GM12878 (cell line): Measurements from ENCODE around the gene NTMT2. TPM values are rescaled to one million over a fixed set of nuclear protein-coding genes. Genes with fewer than 3 reads are reported as not detected.

Experiments
- ATAC-seq: fragments of 200-7000 bp; cut with Tn5 transposase; 3 replicates; pipeline ENCODE4 v1.9.1; 2020; ENCODE audit warnings: mild to moderate bottlenecking, moderate library complexity
- BruUV-seq: library from RNA; stranded (reverse); fragments of 400-500 nt; replicated peaks from 2 replicates; lab custom pipeline; 2021; lab: Mats Ljungman, UMichigan
- CTCF ChIA-PET: fragments of 300-600 bp; sonication (Branson Sonifier 250); formaldehyde crosslinking; extraction: SDS; loops from one replicate; lab custom pipeline; 2021; ENCODE audit warnings: inconsistent platforms; lab: Yijun Ruan, JAX
- POLR2A ChIA-PET: fragments of 350-600 bp; formaldehyde crosslinking; extraction: SDS; loops from one replicate; lab custom pipeline; 2021; ENCODE audit warnings: inconsistent platforms; lab: Charles Lee
- RAD21 ChIA-PET: fragments of 300-600 bp; sonication (Branson Sonifier 250); formaldehyde crosslinking; loops from one replicate; lab custom pipeline; 2023; ENCODE audit warnings: antibody characterized with exemption; ENCODE audit not compliant: unreplicated experiment; lab: Charles Lee
- SMC1A ChIA-PET: fragments of 300-600 bp; sonication (Branson Sonifier 250); formaldehyde crosslinking; loops from one replicate; lab custom pipeline; 2023; ENCODE audit not compliant: unreplicated experiment, uncharacterized antibody; lab: Charles Lee
- DNase-seq: peaks from one replicate; pipeline ENCODE4 v3.0.0-alpha.2; 2011; ENCODE audit warnings: low read depth, low spot score
- FAIRE-seq: peaks from 3 replicates; lab custom pipeline; 2011; peaks lifted over from hg19 to GRCh38; lab: Jason Lieb, UNC
- H2AFZ ChIP-seq: 2 replicates; pipeline ENCODE4 v1.6.0; 2011; ENCODE audit warnings: low read depth, low read length, control low read depth; ENCODE audit not compliant: control insufficient read depth
- H3K27ac ChIP-seq: 2 replicates; pipeline ENCODE4 v1.5.1; 2011; ENCODE audit warnings: control low read depth; ENCODE audit not compliant: control insufficient read depth, insufficient read depth
- H3K27me3 ChIP-seq, 2 experiments: replicated peaks in 1 of 2; 2 replicates each; pipeline versions ENCODE4 v1.6.0 to v1.6.1; 2011; ENCODE audit warnings: low read length in 1 of 2; ENCODE audit not compliant: control insufficient read depth in 2 of 2, insufficient read depth in 2 of 2
- H3K36me3 ChIP-seq, 2 experiments: 2 replicates each; pipeline ENCODE4 v1.5.1; 2011; ENCODE audit warnings: low read length in 1 of 2; ENCODE audit not compliant: control insufficient read depth in 2 of 2, insufficient read depth in 2 of 2
- H3K4me1 ChIP-seq: 2 replicates; pipeline ENCODE4 v1.6.1; 2011; ENCODE audit warnings: mild to moderate bottlenecking, low read length, moderate library complexity, mixed read lengths; ENCODE audit not compliant: control insufficient read depth, insufficient read depth
- H3K4me2 ChIP-seq: 2 replicates; pipeline ENCODE4 v1.6.0; 2011; ENCODE audit warnings: control low read depth; ENCODE audit not compliant: control insufficient read depth, insufficient read depth
- H3K4me3 ChIP-seq: fragments of 200-600 bp; sonication (generic); 2 replicates; pipeline ENCODE4 v1.5.1; 2016
- H3K79me2 ChIP-seq: 2 replicates; pipeline ENCODE4 v1.6.0; 2011; ENCODE audit warnings: low read length; ENCODE audit not compliant: control insufficient read depth, insufficient read depth
- H3K9ac ChIP-seq: 2 replicates; pipeline ENCODE4 v1.8.0; 2011; ENCODE audit warnings: low read length, control low read depth, mixed read lengths; ENCODE audit not compliant: control insufficient read depth, insufficient read depth
- H3K9me3 ChIP-seq: replicated peaks from 3 replicates; pipeline ENCODE4 v1.5.1; 2011; ENCODE audit warnings: mild to moderate bottlenecking, low read length; ENCODE audit not compliant: control insufficient read depth, insufficient read depth
- H4K20me1 ChIP-seq: 2 replicates; pipeline ENCODE4 v1.6.0; 2011; ENCODE audit not compliant: control insufficient read depth, insufficient read depth
- CTCF ChIP-seq, 3 experiments: IDR thresholded peaks in 2 of 3; conservative IDR thresholded peaks in 1 of 3; 2 replicates each; pipeline ENCODE4 v1.5.1; 2011; ENCODE audit warnings: low read depth in 3 of 3, low read length in 3 of 3, mild to moderate bottlenecking in 3 of 3, control low read depth in 2 of 3, moderate library complexity in 2 of 3, inconsistent platforms in 1 of 3, mixed read lengths in 1 of 3; ENCODE audit not compliant: control insufficient read depth in 2 of 3, insufficient read depth in 1 of 3; ENCODE audit errors: extremely low read depth in 1 of 3
- POLR2AphosphoS2 ChIP-seq: IDR thresholded peaks from 2 replicates; pipeline ENCODE4 v1.6.1; 2011; ENCODE audit warnings: low read depth, mild to moderate bottlenecking, low read length, improper control_type of control experiment, moderate library complexity
- SREBF2 ChIP-seq: IDR thresholded peaks from 2 replicates; pipeline ENCODE4 v1.6.1; 2012; ENCODE audit warnings: mild to moderate bottlenecking, low read length
- ZBTB11 ChIP-seq: fragments of 450-650 bp; formaldehyde crosslinking; IDR thresholded peaks from 2 replicates; pipeline ENCODE4 v1.5.0; 2022; ENCODE audit warnings: mild to moderate bottlenecking, missing genetic modification characterization
- ZNF274 ChIP-seq: IDR thresholded peaks from one replicate; pipeline ENCODE4 v1.8.0; 2011; ENCODE audit not compliant: insufficient read length, insufficient read depth
- ZNF384 ChIP-seq: IDR thresholded peaks from 2 replicates; pipeline ENCODE4 v1.6.1; 2012; ENCODE audit warnings: low read depth, mild to moderate bottlenecking, low read length, improper control_type of control experiment, borderline replicate concordance
- ZNF592 ChIP-seq: fragments of 450-650 bp; IDR thresholded peaks from 2 replicates; pipeline ENCODE4 v1.6.1; 2017; ENCODE audit warnings: mild to moderate bottlenecking, moderate library complexity
- WGBS: methylation state at CpG from one replicate; pipeline ENCODE4 v1.1.6; 2016; ENCODE audit warnings: low lambda C conversion rate; ENCODE audit not compliant: insufficient replicate concordance, insufficient coverage; ENCODE audit errors: missing lambda C conversion rate; 5-methylcytosine and 5-hydroxymethylcytosine counted together
- in situ Hi-C: fragments of 300-500 bp; cut with MboI; formaldehyde crosslinking; loops from 9 replicates; pipeline ENCODE4 v1.14.3; 2018; ENCODE audit warnings: mixed read lengths
- intact Hi-C: fragments of 100-400 bp; cut with micrococcal nuclease; formaldehyde crosslinking; loops from one replicate; pipeline ENCODE4 v1.14.2; 2022; ENCODE audit not compliant: unreplicated experiment
- polyA plus RNA-seq, 11 experiments: library from polyadenylated mRNA; depleted of rRNA in 4 of 11; unstranded in 6 of 11; stranded (reverse) in 5 of 11; fragments of >200 nt; fragmentation: Nextera tagmentation in 4 of 11; fragmentation: Illumina TruSeq in 1 of 11; extraction: Ambion mirVana in 4 of 11; extraction: Trizol in 1 of 11; gene quantifications; 1 replicate in 1 of 11; 2 replicates in 10 of 11; pipeline versions ENCODE4 v1.2.1 to v1.2.3, GENCODE V29; 2011 to 2016; ENCODE audit warnings: inconsistent platforms in 2 of 11, missing spikeins in 2 of 11, low read depth in 1 of 11
- total RNA-seq, 4 experiments: library from RNA; depleted of rRNA in 3 of 4; stranded (reverse); fragments of >200 nt in 3 of 4; fragmentation: Illumina TruSeq in 1 of 4; extraction: Trizol in 1 of 4; gene quantifications; 2 replicates each; pipeline versions ENCODE4 v1.2.1 to v1.2.3, GENCODE V29; 2013 to 2021

NTMT2 gene
- total and polyA plus RNA-seq, 10 of the 15 experiments (the other 5 are each of a cell fraction or from before 2014, with no cell fraction given) = not detected

- ATAC-seq = no peak
- no peaks in the 10 kb centered on the region for H3K79me2 ChIP-seq
- no peak for DNase-seq
- 33% methylated on average over 4 of the region's 4 CpGs for WGBS
- ChIA-PET CTCF (no interaction called here), POLR2A (interaction anchor here (0.5 kb wide), 1 partner anchor 415 kb away, joined by 3 read pairs; no protein-coding TSS in a partner anchor), SMC1A (interaction anchor here (1.0 to 1.3 kb wide), 4 partner anchors 12 to 94 kb away, joined by 3 read pairs; partner anchors contain the start of gene NTMT2), RAD21 (interaction anchor here (0.9 to 1.3 kb wide), 2 partner anchors 9 to 75 kb away, joined by 3 read pairs; no protein-coding TSS in a partner anchor)
- no peak overlapping the region for H2AFZ ChIP-seq
- BruUV-seq = no TSS peak
- TF ChIP-seq ZNF592 (no peak), CTCF (IDR thresholded peaks at IDR 0.05 in 2 of 3, conservative IDR thresholded peaks at IDR 0.05 in 1 of 3; ENCODE audit: control insufficient read depth in 2 of 3, extremely low read depth in 1 of 3, insufficient read depth in 1 of 3, low read depth in 3 of 3, low read length in 3 of 3) (no peak), ZNF384 (no peak), ZBTB11 (CRISPR knock-in tag) (no peak), SREBF2 (no peak), ZNF274 (no peak), POLR2AphosphoS2 (no peak)
- no peak overlapping the region for H3K4me2 ChIP-seq
- intact Hi-C loops (no loop called here), in situ Hi-C loops (no loop called here)
- no peak for FAIRE-seq
- no peaks in the 10 kb centered on the region for H3K9me3 ChIP-seq
- H3K27ac ChIP-seq = no peak overlapping the region
- H4K20me1 ChIP-seq = no peaks in the 10 kb centered on the region
- peaks cover 11% of the 10 kb centered on the region; the same call in 1 of the 2 replicates for H3K4me1 ChIP-seq
- no peak overlapping the region for H3K9ac ChIP-seq
- no peak overlapping the region for H3K4me3 ChIP-seq
- no peaks in the 10 kb centered on the region for H3K27me3 ChIP-seq
- H3K36me3 ChIP-seq = no peaks in the 10 kb centered on the region
Observed at GRCh38 chr1:170218257-170218650, 72.5 kb downstream of the NTMT2 start.
